A549 (cell line): ENCODE results near the gene TGOLN2.

Experiments used
- CBX8 ChIP-seq: fragments of 200-600 bp; sonication (generic); IDR thresholded peaks from 2 replicates; pipeline ENCODE4 v1.6.1; 2016
- EP300 ChIP-seq, 2 experiments: fragments of >200 bp; sonication (Bioruptor Twin); formaldehyde crosslinking; IDR thresholded peaks; 2 replicates in 1 of 2; 3 replicates in 1 of 2; pipeline ENCODE4 v1.6.1; 2016 to 2017
- ESRRA ChIP-seq: fragments of 150-350 bp; IDR thresholded peaks from 2 replicates; pipeline ENCODE4 v1.6.1; 2014; ENCODE audit warnings: mild to moderate bottlenecking, low read length, borderline replicate concordance
- JUNB ChIP-seq: fragments of >200 bp; sonication (Bioruptor Twin); formaldehyde crosslinking; IDR thresholded peaks from 2 replicates; pipeline ENCODE4 v1.6.1; 2016
- KDM5A ChIP-seq: fragments of 200-600 bp; sonication (generic); IDR thresholded peaks from 2 replicates; pipeline ENCODE4 v1.6.1; 2016; ENCODE audit warnings: antibody characterized with exemption, mild to moderate bottlenecking
- NR3C1 ChIP-seq: fragments of >200 bp; sonication (Bioruptor Twin); formaldehyde crosslinking; IDR thresholded peaks from 3 replicates; pipeline ENCODE4 v1.6.1; 2017
- POLR2A ChIP-seq: IDR thresholded peaks from 2 replicates; pipeline ENCODE4 v1.6.1; 2012; ENCODE audit warnings: mild to moderate bottlenecking, low read length
- RAD21 ChIP-seq, 2 experiments: fragments of >200 bp in 1 of 2; sonication (Bioruptor Twin) in 1 of 2; formaldehyde crosslinking in 1 of 2; IDR thresholded peaks in 1 of 2; conservative IDR thresholded peaks in 1 of 2; 2 replicates in 1 of 2; 3 replicates in 1 of 2; pipeline ENCODE4 v1.6.1; 2012 to 2018; ENCODE audit warnings: inconsistent platforms in 1 of 2
- RFX5 ChIP-seq: fragments of 450-650 bp; IDR thresholded peaks from 2 replicates; pipeline ENCODE4 v1.7.1; 2014; ENCODE audit warnings: antibody characterized with exemption, mild to moderate bottlenecking, moderate library complexity
- SMC3 ChIP-seq: fragments of >200 bp; sonication (Bioruptor Twin); formaldehyde crosslinking; IDR thresholded peaks from 3 replicates; pipeline ENCODE4 v1.6.1; 2018; ENCODE audit warnings: inconsistent platforms
- TF ChIP-seq, protein P1 (sequence below): fragments of >200 bp; sonication (Bioruptor Twin); formaldehyde crosslinking; IDR thresholded peaks from 3 replicates; pipeline ENCODE4 v1.5.1; 2016
- TF ChIP-seq, protein P2 (sequence below): fragments of >200 bp; sonication (Bioruptor Twin); formaldehyde crosslinking; IDR thresholded peaks from 3 replicates; pipeline ENCODE4 v1.6.1; 2016
- TF ChIP-seq, protein P3 (sequence below): fragments of 250-450 bp; sonication (Bioruptor Pico); IDR thresholded peaks from 2 replicates; pipeline ENCODE4 v1.5.0; 2021; ENCODE audit warnings: mild to moderate bottlenecking, moderate library complexity, borderline replicate concordance
- TF ChIP-seq, protein P4 (sequence below): fragments of 200-600 bp; sonication (generic); IDR thresholded peaks from 2 replicates; pipeline ENCODE4 v1.6.1; 2016; ENCODE audit warnings: antibody characterized with exemption, mild to moderate bottlenecking, moderate library complexity

DNA sequence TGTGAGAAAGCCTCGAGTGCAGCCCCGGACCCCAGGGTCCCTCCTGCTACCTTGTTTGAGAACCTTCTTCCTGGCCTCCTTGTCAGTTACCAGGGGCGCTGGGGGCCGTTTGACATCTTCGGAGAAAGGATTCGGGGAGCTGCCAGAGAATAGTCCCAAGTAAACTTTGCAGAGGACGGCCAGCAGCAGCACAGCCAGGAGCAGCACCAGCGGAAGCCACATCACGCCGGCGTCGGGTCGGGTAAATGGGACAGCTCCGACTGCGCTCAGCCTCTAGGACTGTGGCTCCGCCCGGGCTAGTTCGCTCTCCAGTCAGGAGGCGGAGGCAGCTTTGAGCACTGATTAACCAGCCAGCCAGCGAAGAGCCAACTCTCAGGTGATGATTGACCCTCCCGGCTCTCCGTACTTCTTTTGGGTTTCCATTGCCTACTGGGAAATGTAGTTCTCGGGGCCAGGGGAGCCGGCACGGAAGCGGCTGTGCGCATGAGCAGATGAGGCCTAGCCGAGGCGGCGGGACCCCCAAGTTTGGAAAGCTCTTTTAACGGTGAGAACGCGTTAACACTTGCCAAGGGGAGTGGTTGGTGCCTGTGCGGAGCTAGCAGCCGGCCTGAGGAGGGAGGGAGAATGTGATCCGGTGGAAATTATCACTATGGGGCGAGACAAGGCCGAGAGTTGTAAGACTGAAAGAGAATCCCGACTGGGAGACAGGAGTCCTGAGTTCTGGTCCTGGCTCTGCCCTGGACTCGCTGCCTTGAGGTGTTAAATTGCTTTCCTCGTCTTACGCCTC lies 26.7 kb upstream of the TGOLN2 start, which contains the start of the genes ELMOD3 and RETSAT:
- no peak for TF ChIP-seq EP300 (IDR thresholded peaks at IDR 0.05)
- TF ChIP-seq ESRRA = no peak
- TF ChIP-seq, protein P1, sequence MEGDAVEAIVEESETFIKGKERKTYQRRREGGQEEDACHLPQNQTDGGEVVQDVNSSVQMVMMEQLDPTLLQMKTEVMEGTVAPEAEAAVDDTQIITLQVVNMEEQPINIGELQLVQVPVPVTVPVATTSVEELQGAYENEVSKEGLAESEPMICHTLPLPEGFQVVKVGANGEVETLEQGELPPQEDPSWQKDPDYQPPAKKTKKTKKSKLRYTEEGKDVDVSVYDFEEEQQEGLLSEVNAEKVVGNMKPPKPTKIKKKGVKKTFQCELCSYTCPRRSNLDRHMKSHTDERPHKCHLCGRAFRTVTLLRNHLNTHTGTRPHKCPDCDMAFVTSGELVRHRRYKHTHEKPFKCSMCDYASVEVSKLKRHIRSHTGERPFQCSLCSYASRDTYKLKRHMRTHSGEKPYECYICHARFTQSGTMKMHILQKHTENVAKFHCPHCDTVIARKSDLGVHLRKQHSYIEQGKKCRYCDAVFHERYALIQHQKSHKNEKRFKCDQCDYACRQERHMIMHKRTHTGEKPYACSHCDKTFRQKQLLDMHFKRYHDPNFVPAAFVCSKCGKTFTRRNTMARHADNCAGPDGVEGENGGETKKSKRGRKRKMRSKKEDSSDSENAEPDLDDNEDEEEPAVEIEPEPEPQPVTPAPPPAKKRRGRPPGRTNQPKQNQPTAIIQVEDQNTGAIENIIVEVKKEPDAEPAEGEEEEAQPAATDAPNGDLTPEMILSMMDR = no peak
- no peak for TF ChIP-seq RFX5
- peak; percentile 99 for TF ChIP-seq POLR2A
- no peak for TF ChIP-seq CBX8
- no peak for TF ChIP-seq SMC3
- TF ChIP-seq JUNB = no peak
- TF ChIP-seq, protein P2, sequence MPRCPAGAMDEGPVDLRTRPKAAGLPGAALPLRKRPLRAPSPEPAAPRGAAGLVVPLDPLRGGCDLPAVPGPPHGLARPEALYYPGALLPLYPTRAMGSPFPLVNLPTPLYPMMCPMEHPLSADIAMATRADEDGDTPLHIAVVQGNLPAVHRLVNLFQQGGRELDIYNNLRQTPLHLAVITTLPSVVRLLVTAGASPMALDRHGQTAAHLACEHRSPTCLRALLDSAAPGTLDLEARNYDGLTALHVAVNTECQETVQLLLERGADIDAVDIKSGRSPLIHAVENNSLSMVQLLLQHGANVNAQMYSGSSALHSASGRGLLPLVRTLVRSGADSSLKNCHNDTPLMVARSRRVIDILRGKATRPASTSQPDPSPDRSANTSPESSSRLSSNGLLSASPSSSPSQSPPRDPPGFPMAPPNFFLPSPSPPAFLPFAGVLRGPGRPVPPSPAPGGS = peak; percentile 95
- TF ChIP-seq, protein P3, sequence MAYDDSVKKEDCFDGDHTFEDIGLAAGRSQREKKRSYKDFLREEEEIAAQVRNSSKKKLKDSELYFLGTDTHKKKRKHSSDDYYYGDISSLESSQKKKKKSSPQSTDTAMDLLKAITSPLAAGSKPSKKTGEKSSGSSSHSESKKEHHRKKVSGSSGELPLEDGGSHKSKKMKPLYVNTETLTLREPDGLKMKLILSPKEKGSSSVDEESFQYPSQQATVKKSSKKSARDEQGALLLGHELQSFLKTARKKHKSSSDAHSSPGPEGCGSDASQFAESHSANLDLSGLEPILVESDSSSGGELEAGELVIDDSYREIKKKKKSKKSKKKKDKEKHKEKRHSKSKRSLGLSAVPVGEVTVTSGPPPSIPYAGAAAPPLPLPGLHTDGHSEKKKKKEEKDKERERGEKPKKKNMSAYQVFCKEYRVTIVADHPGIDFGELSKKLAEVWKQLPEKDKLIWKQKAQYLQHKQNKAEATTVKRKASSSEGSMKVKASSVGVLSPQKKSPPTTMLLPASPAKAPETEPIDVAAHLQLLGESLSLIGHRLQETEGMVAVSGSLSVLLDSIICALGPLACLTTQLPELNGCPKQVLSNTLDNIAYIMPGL = no peak
- no peak for TF ChIP-seq KDM5A
- TF ChIP-seq NR3C1 = no peak
- no peak for TF ChIP-seq RAD21 (conservative IDR thresholded peaks at IDR 0.05 in 1 of 2, IDR thresholded peaks at IDR 0.05 in 1 of 2)
- TF ChIP-seq, protein P4, sequence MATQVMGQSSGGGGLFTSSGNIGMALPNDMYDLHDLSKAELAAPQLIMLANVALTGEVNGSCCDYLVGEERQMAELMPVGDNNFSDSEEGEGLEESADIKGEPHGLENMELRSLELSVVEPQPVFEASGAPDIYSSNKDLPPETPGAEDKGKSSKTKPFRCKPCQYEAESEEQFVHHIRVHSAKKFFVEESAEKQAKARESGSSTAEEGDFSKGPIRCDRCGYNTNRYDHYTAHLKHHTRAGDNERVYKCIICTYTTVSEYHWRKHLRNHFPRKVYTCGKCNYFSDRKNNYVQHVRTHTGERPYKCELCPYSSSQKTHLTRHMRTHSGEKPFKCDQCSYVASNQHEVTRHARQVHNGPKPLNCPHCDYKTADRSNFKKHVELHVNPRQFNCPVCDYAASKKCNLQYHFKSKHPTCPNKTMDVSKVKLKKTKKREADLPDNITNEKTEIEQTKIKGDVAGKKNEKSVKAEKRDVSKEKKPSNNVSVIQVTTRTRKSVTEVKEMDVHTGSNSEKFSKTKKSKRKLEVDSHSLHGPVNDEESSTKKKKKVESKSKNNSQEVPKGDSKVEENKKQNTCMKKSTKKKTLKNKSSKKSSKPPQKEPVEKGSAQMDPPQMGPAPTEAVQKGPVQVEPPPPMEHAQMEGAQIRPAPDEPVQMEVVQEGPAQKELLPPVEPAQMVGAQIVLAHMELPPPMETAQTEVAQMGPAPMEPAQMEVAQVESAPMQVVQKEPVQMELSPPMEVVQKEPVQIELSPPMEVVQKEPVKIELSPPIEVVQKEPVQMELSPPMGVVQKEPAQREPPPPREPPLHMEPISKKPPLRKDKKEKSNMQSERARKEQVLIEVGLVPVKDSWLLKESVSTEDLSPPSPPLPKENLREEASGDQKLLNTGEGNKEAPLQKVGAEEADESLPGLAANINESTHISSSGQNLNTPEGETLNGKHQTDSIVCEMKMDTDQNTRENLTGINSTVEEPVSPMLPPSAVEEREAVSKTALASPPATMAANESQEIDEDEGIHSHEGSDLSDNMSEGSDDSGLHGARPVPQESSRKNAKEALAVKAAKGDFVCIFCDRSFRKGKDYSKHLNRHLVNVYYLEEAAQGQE = peak; percentile 36; the same call in 1 of the 2 replicates
